HepG2 (cell line): ENCODE results near the gene CABLES2. TPM values are rescaled to one million over a fixed set of nuclear protein-coding genes. Genes with fewer than 3 reads are reported as not detected.

Source experiments
- CBX1 ChIP-seq: IDR thresholded peaks from one replicate; pipeline ENCODE4 v1.6.1; 2016; ENCODE audit warnings: antibody characterized with exemption, low read depth
- ELF4 ChIP-seq: sonication (generic); formaldehyde crosslinking; IDR thresholded peaks from 2 replicates; pipeline ENCODE4 v1.5.0; 2020; ENCODE audit warnings: missing genetic modification reagents, mild to moderate bottlenecking, moderate library complexity, borderline replicate concordance
- GLI4 ChIP-seq: sonication (generic); formaldehyde crosslinking; IDR thresholded peaks from 2 replicates; pipeline ENCODE4 v1.5.1; 2020; ENCODE audit warnings: missing genetic modification reagents, mild to moderate bottlenecking, moderate library complexity, borderline replicate concordance
- IKZF1 ChIP-seq: fragments of 450-650 bp; IDR thresholded peaks from 2 replicates; pipeline ENCODE4 v1.7.1; 2016
- KLF6 ChIP-seq: IDR thresholded peaks from 2 replicates; pipeline ENCODE4 v1.8.0; 2016; ENCODE audit warnings: missing biosample characterization, missing genetic modification reagents
- NCOA5 ChIP-seq: sonication (generic); formaldehyde crosslinking; IDR thresholded peaks from 2 replicates; pipeline ENCODE4 v1.4.0; 2020; ENCODE audit warnings: missing genetic modification reagents
- NFKBIZ ChIP-seq: IDR thresholded peaks from 2 replicates; pipeline ENCODE4 v1.6.1; 2018; ENCODE audit warnings: missing genetic modification reagents, missing compliant biosample characterization
- NFYB ChIP-seq: sonication (generic); formaldehyde crosslinking; IDR thresholded peaks from 2 replicates; pipeline ENCODE4 v1.4.0; 2020; ENCODE audit warnings: missing genetic modification reagents
- NR2C2 ChIP-seq: sonication (generic); formaldehyde crosslinking; IDR thresholded peaks from 2 replicates; pipeline ENCODE4 v1.4.0; 2020; ENCODE audit warnings: missing genetic modification reagents, mild to moderate bottlenecking, moderate library complexity, borderline replicate concordance
- RAD21 ChIP-seq: fragments of 450-650 bp; formaldehyde crosslinking; IDR thresholded peaks from 2 replicates; pipeline ENCODE4 v1.5.0; 2020; ENCODE audit warnings: mild to moderate bottlenecking
- ZKSCAN5 ChIP-seq: sonication (generic); formaldehyde crosslinking; IDR thresholded peaks from 2 replicates; pipeline ENCODE4 v1.5.1; 2020; ENCODE audit warnings: mild to moderate bottlenecking, missing genetic modification reagents
- ZNF468 ChIP-seq: sonication (generic); formaldehyde crosslinking; IDR thresholded peaks from 2 replicates; pipeline ENCODE4 v1.8.0; 2022; ENCODE audit warnings: mild to moderate bottlenecking, moderate library complexity, missing genetic modification reagents
- ZNF589 ChIP-seq: sonication (generic); formaldehyde crosslinking; conservative IDR thresholded peaks from 2 replicates; pipeline ENCODE4 v1.8.0; 2022; ENCODE audit warnings: mild to moderate bottlenecking, moderate library complexity, missing genetic modification reagents
- ZNF709 ChIP-seq: sonication (generic); formaldehyde crosslinking; IDR thresholded peaks from 2 replicates; pipeline ENCODE4 v1.5.0; 2020; ENCODE audit warnings: mild to moderate bottlenecking, missing genetic modification reagents
- ZNF724P ChIP-seq: sonication (generic); formaldehyde crosslinking; IDR thresholded peaks from 2 replicates; pipeline ENCODE4 v1.8.0; 2022; ENCODE audit warnings: missing genetic modification reagents, borderline replicate concordance
- ZNF737 ChIP-seq: sonication (generic); formaldehyde crosslinking; IDR thresholded peaks from 2 replicates; pipeline ENCODE4 v1.5.0; 2020; ENCODE audit warnings: missing genetic modification reagents, mild to moderate bottlenecking, borderline replicate concordance
- polyA plus RNA-seq, 8 experiments: library from polyadenylated mRNA; depleted of rRNA in 3 of 8; stranded (reverse) in 7 of 8; unstranded in 1 of 8; fragments of >200 nt; fragmentation: Illumina TruSeq in 4 of 8; extraction: Trizol in 4 of 8; gene quantifications; 2 replicates each; pipeline versions ENCODE4 v1.2.1 to v1.2.3, GENCODE V29; 2011 to 2016; ENCODE audit warnings: low read depth in 4 of 8, missing spikeins in 1 of 8, mixed read lengths in 1 of 8; ENCODE audit not compliant: insufficient read depth in 1 of 8
- total RNA-seq, 5 experiments: library from RNA; depleted of rRNA; stranded (reverse); fragments of >200 nt; fragmentation: Illumina TruSeq; extraction: Trizol; gene quantifications; 2 replicates each; pipeline ENCODE4 v1.2.3, GENCODE V29; 2016; ENCODE audit warnings: low read depth in 1 of 5
- TF ChIP-seq, protein P1 (sequence below): sonication (generic); formaldehyde crosslinking; IDR thresholded peaks from 2 replicates; pipeline ENCODE4 v1.8.1; 2023; ENCODE audit warnings: missing genetic modification reagents, inconsistent platforms, borderline replicate concordance
- TF ChIP-seq, protein P2 (sequence below): sonication (generic); formaldehyde crosslinking; IDR thresholded peaks from 2 replicates; pipeline ENCODE4 v1.5.0; 2020; ENCODE audit warnings: mild to moderate bottlenecking, missing genetic modification reagents
- TF ChIP-seq, protein P3 (sequence below): sonication (generic); formaldehyde crosslinking; IDR thresholded peaks from 2 replicates; pipeline ENCODE4 v1.5.0; 2020; ENCODE audit warnings: mild to moderate bottlenecking, low read depth, missing genetic modification reagents, borderline replicate concordance
- TF ChIP-seq, protein P4 (sequence below): sonication (generic); formaldehyde crosslinking; IDR thresholded peaks from 2 replicates; pipeline ENCODE4 v1.4.0; 2020; ENCODE audit warnings: missing genetic modification reagents
- TF ChIP-seq, protein P5 (sequence below), 2 experiments: IDR thresholded peaks; 2 replicates each; pipeline ENCODE4 v1.6.1; 2011 to 2012; ENCODE audit warnings: low read length in 2 of 2, borderline replicate concordance in 1 of 2, low read depth in 1 of 2, mild to moderate bottlenecking in 1 of 2, moderate library complexity in 1 of 2

Gene CABLES2
- total and polyA plus RNA-seq, 2 of the 13 experiments (the other 11 are each of a cell fraction or from before 2014, with no cell fraction given), result 5.2 to 9.7 TPM

DNA sequence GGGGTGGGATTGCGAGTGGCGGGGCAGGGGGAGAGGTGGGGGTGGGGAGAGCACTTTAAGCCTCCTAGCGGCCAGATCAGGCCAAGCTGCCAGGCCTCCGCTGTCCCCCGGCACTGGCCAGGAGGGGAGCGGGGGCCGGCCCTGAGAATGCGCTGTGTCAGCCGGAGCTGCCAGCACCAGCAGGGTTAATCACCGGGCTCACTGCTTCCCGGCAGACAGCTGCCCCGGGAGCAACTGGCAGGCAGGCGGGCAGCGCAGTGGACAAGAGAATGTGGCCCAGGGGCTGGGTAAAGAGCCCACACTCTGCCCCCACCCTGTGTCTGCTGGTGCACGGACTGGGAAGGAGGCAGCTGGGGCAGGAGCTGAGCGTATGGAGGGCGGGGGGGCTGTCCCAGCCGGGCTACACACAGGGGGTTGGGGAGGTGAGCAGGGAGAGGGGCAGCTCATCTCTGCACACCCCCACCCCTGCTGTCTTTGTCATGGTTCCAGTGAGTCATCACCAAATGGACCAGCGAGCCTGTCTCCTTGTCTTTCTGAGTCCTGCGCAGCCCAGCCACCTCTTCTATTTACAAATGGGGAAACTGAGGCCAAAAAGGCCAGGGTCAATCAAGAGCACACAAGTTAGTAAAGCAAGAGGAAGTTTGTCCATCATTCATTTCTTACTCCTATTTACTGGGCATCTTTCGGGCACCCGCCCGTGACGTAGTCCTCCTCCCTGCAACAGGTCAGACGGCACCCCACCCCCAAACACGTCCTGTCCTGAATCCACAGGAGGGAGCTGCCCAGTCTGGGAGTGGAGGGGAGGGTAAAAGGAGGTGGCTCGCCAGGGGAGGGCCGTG is 37.9 kb downstream of the CABLES2 start (continued):
- TF ChIP-seq ZNF468 (CRISPR knock-in tag), result no peak
- TF ChIP-seq, protein P1, sequence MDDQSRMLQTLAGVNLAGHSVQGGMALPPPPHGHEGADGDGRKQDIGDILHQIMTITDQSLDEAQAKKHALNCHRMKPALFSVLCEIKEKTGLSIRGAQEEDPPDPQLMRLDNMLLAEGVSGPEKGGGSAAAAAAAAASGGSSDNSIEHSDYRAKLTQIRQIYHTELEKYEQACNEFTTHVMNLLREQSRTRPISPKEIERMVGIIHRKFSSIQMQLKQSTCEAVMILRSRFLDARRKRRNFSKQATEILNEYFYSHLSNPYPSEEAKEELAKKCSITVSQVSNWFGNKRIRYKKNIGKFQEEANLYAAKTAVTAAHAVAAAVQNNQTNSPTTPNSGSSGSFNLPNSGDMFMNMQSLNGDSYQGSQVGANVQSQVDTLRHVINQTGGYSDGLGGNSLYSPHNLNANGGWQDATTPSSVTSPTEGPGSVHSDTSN (CRISPR knock-in tag), result no peak
- no peak for TF ChIP-seq ZNF709 (CRISPR knock-in tag)
- TF ChIP-seq ELF4 (CRISPR knock-in tag), result no peak
- 0 out of 2 replicates have a peak, but pooled peaks have one; percentile 21 for TF ChIP-seq ZNF589 (CRISPR knock-in tag)
- TF ChIP-seq CBX1, result no peak
- TF ChIP-seq ZNF737 (CRISPR knock-in tag), result no peak
- TF ChIP-seq, protein P2, sequence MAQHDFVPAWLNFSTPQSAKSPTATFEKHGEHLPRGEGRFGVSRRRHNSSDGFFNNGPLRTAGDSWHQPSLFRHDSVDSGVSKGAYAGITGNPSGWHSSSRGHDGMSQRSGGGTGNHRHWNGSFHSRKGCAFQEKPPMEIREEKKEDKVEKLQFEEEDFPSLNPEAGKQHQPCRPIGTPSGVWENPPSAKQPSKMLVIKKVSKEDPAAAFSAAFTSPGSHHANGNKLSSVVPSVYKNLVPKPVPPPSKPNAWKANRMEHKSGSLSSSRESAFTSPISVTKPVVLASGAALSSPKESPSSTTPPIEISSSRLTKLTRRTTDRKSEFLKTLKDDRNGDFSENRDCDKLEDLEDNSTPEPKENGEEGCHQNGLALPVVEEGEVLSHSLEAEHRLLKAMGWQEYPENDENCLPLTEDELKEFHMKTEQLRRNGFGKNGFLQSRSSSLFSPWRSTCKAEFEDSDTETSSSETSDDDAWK (CRISPR knock-in tag), result no peak
- TF ChIP-seq, protein P3, sequence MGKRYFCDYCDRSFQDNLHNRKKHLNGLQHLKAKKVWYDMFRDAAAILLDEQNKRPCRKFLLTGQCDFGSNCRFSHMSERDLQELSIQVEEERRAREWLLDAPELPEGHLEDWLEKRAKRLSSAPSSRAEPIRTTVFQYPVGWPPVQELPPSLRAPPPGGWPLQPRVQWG (CRISPR knock-in tag), result no peak
- TF ChIP-seq KLF6 (CRISPR knock-in tag), result no peak
- 0 out of 2 replicates have a peak, but pooled peaks have one; percentile 20 for TF ChIP-seq ZNF724P (CRISPR knock-in tag)
- TF ChIP-seq, protein P4, sequence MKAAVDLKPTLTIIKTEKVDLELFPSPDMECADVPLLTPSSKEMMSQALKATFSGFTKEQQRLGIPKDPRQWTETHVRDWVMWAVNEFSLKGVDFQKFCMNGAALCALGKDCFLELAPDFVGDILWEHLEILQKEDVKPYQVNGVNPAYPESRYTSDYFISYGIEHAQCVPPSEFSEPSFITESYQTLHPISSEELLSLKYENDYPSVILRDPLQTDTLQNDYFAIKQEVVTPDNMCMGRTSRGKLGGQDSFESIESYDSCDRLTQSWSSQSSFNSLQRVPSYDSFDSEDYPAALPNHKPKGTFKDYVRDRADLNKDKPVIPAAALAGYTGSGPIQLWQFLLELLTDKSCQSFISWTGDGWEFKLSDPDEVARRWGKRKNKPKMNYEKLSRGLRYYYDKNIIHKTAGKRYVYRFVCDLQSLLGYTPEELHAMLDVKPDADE (CRISPR knock-in tag), result 0 out of 2 replicates have a peak, but pooled peaks have one; percentile 74
- TF ChIP-seq NR2C2 (CRISPR knock-in tag), result no peak; the same call in 1 of the 2 replicates
- 0 out of 2 replicates have a peak, but pooled peaks have one; percentile 62 for TF ChIP-seq NCOA5 (CRISPR knock-in tag)
- TF ChIP-seq RAD21 (CRISPR knock-in tag), result peak; percentile 5; the same call in 1 of the 2 replicates
- TF ChIP-seq, protein P5, sequence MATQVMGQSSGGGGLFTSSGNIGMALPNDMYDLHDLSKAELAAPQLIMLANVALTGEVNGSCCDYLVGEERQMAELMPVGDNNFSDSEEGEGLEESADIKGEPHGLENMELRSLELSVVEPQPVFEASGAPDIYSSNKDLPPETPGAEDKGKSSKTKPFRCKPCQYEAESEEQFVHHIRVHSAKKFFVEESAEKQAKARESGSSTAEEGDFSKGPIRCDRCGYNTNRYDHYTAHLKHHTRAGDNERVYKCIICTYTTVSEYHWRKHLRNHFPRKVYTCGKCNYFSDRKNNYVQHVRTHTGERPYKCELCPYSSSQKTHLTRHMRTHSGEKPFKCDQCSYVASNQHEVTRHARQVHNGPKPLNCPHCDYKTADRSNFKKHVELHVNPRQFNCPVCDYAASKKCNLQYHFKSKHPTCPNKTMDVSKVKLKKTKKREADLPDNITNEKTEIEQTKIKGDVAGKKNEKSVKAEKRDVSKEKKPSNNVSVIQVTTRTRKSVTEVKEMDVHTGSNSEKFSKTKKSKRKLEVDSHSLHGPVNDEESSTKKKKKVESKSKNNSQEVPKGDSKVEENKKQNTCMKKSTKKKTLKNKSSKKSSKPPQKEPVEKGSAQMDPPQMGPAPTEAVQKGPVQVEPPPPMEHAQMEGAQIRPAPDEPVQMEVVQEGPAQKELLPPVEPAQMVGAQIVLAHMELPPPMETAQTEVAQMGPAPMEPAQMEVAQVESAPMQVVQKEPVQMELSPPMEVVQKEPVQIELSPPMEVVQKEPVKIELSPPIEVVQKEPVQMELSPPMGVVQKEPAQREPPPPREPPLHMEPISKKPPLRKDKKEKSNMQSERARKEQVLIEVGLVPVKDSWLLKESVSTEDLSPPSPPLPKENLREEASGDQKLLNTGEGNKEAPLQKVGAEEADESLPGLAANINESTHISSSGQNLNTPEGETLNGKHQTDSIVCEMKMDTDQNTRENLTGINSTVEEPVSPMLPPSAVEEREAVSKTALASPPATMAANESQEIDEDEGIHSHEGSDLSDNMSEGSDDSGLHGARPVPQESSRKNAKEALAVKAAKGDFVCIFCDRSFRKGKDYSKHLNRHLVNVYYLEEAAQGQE (IDR thresholded peaks at IDR 0.05; ENCODE audit: borderline replicate concordance in 1 of 2, low read depth in 1 of 2, low read length in 2 of 2), result no peak
- no peak for TF ChIP-seq IKZF1
- no peak for TF ChIP-seq NFYB (CRISPR knock-in tag)
- no peak; the same call in 1 of the 2 replicates for TF ChIP-seq ZKSCAN5 (CRISPR knock-in tag)
- no peak for TF ChIP-seq NFKBIZ (CRISPR knock-in tag)
- TF ChIP-seq GLI4, result no peak
